Neural progenitor cell (in vitro differentiated cells): Measurements from ENCODE around the gene ARHGAP45.

ENCODE experiments used
- EZH2 ChIP-seq: fragments of 200-600 bp; sonication (generic); IDR thresholded peaks from 2 replicates; pipeline ENCODE4 v1.6.1; 2017; ENCODE audit warnings: antibody characterized with exemption, mild to moderate bottlenecking, moderate library complexity
- EZH2phosphoT487 ChIP-seq: fragments of 200-600 bp; sonication (generic); IDR thresholded peaks from 2 replicates; pipeline ENCODE4 v1.6.1; 2017; ENCODE audit warnings: antibody characterized with exemption
- TF ChIP-seq, protein P1 (sequence below): fragments of 200-600 bp; sonication (generic); IDR thresholded peaks from 2 replicates; pipeline ENCODE4 v1.5.1; 2017; ENCODE audit warnings: antibody characterized with exemption, mild to moderate bottlenecking

DNA sequence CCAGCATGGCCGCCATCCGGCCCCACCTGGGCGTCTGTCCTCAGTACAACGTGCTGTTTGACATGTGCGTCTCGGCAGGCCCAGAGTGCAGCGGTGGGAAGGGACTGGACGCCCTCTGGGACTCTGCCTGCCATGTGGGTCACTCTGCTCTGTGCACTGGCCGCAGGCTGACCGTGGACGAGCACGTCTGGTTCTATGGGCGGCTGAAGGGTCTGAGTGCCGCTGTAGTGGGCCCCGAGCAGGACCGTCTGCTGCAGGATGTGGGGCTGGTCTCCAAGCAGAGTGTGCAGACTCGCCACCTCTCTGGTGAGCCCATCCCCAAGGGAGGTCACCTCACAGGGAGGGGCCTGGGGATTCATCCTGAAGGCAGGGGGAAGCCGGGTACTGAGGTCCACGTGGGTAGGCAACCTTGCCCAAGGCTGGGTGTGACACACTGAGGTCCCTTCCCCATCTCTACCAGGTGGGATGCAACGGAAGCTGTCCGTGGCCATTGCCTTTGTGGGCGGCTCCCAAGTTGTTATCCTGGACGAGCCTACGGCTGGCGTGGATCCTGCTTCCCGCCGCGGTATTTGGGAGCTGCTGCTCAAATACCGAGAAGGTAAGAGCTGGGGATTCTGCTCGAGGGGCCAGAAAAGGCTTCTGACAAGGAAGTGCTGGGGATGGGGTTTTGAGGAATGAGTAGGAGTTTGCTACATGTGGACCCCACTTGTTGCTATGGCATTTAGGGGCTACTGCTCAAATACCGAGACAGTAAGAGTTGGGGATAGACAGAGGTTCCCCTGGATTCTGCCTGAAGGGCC is 15.8 kb upstream of the ARHGAP45 start:
- TF ChIP-seq, protein P1, sequence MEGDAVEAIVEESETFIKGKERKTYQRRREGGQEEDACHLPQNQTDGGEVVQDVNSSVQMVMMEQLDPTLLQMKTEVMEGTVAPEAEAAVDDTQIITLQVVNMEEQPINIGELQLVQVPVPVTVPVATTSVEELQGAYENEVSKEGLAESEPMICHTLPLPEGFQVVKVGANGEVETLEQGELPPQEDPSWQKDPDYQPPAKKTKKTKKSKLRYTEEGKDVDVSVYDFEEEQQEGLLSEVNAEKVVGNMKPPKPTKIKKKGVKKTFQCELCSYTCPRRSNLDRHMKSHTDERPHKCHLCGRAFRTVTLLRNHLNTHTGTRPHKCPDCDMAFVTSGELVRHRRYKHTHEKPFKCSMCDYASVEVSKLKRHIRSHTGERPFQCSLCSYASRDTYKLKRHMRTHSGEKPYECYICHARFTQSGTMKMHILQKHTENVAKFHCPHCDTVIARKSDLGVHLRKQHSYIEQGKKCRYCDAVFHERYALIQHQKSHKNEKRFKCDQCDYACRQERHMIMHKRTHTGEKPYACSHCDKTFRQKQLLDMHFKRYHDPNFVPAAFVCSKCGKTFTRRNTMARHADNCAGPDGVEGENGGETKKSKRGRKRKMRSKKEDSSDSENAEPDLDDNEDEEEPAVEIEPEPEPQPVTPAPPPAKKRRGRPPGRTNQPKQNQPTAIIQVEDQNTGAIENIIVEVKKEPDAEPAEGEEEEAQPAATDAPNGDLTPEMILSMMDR: no peak
- no peak for TF ChIP-seq EZH2
- TF ChIP-seq EZH2phosphoT487: no peak
